ENCODE measurements around the gene SCFD2. TPM values are rescaled to one million over a fixed set of nuclear protein-coding genes. Genes with fewer than 3 reads are reported as not detected.

The SCFD2 gene
- polyA plus RNA-seq, 1 donor from 2014 or later = 5.0 TPM

- no peak for TF ChIP-seq EZH2 (IDR thresholded peaks at IDR 0.05; ENCODE audit: borderline replicate concordance, insufficient read depth, low read length, poor library complexity, severe bottlenecking)
- no peak for TF ChIP-seq RAD21 (conservative IDR thresholded peaks at IDR 0.05)
- Histone ChIP-seq H4K20me1 (ENCODE audit: insufficient read depth) (no peaks in the 10 kb centered on the region), H3K4me2 (ENCODE audit: low read length) (no peak overlapping the region), H2AFZ (ENCODE audit: low read depth, low read length) (no peak overlapping the region), H3K36me3 (ENCODE audit: insufficient read depth, low read length) (no peaks in the 10 kb centered on the region), H3F3A (ENCODE audit: insufficient read depth, low read length, poor library complexity, severe bottlenecking) (no peaks in the 10 kb centered on the region), H3K9me3 (ENCODE audit: low read length) (no peaks in the 10 kb centered on the region), H3K27ac (ENCODE audit: low read length) (no peak overlapping the region), H3K79me2 (replicated peaks; ENCODE audit: insufficient read depth, low read length) (no peaks in the 10 kb centered on the region), H3K9ac (ENCODE audit: low read length) (no peak overlapping the region), H3K27me3 (ENCODE audit: insufficient read depth, low read depth, low read length) (no peaks in the 10 kb centered on the region), H3K9me2 (ENCODE audit: insufficient read depth, low read length) (no peaks in the 10 kb centered on the region), H3K4me3 (ENCODE audit: low read length) (no peak overlapping the region)
Observed at GRCh38 chr4:52824270-52824602, 541.6 kb downstream of the SCFD2 start.

DNA sequence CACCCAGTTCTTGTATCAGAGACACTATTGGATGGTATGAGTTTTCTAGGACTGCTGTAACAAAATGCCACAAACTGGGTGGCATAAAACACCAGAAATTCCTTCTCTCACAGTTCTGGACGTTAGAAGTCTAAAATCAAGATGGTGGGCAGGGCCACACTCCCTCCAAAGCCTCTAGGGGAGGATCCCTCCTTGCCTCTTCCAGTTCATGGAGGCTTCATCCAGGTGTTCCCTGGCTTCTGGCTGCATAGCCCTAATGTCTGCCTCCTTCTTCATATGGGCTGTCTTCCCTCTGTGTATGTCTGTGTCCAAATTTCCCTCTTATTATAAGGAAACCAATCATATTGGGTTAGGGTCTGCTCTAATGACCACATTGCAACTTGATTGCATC is 542.2 kb downstream of the SCFD2 start:
- Histone ChIP-seq H3K9me3 (ENCODE audit: low read length) (no peaks in the 10 kb centered on the region), H3K36me3 (ENCODE audit: insufficient read depth, low read length) (no peaks in the 10 kb centered on the region), H2AFZ (ENCODE audit: low read depth, low read length) (no peak overlapping the region), H3K4me3 (ENCODE audit: low read length) (no peak overlapping the region), H3K79me2 (replicated peaks; ENCODE audit: insufficient read depth, low read length) (no peaks in the 10 kb centered on the region), H3K4me2 (ENCODE audit: low read length) (no peak overlapping the region), H4K20me1 (ENCODE audit: insufficient read depth) (no peaks in the 10 kb centered on the region), H3K27me3 (ENCODE audit: insufficient read depth, low read depth, low read length) (no peaks in the 10 kb centered on the region), H3F3A (ENCODE audit: insufficient read depth, low read length, poor library complexity, severe bottlenecking) (no peaks in the 10 kb centered on the region), H3K27ac (ENCODE audit: low read length) (no peak overlapping the region), H3K9me2 (ENCODE audit: insufficient read depth, low read length) (no peaks in the 10 kb centered on the region), H3K9ac (ENCODE audit: low read length) (no peak overlapping the region)
- TF ChIP-seq, protein P1, sequence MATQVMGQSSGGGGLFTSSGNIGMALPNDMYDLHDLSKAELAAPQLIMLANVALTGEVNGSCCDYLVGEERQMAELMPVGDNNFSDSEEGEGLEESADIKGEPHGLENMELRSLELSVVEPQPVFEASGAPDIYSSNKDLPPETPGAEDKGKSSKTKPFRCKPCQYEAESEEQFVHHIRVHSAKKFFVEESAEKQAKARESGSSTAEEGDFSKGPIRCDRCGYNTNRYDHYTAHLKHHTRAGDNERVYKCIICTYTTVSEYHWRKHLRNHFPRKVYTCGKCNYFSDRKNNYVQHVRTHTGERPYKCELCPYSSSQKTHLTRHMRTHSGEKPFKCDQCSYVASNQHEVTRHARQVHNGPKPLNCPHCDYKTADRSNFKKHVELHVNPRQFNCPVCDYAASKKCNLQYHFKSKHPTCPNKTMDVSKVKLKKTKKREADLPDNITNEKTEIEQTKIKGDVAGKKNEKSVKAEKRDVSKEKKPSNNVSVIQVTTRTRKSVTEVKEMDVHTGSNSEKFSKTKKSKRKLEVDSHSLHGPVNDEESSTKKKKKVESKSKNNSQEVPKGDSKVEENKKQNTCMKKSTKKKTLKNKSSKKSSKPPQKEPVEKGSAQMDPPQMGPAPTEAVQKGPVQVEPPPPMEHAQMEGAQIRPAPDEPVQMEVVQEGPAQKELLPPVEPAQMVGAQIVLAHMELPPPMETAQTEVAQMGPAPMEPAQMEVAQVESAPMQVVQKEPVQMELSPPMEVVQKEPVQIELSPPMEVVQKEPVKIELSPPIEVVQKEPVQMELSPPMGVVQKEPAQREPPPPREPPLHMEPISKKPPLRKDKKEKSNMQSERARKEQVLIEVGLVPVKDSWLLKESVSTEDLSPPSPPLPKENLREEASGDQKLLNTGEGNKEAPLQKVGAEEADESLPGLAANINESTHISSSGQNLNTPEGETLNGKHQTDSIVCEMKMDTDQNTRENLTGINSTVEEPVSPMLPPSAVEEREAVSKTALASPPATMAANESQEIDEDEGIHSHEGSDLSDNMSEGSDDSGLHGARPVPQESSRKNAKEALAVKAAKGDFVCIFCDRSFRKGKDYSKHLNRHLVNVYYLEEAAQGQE (IDR thresholded peaks at IDR 0.05; ENCODE audit: borderline replicate concordance) = no peak
- TF ChIP-seq RAD21 (conservative IDR thresholded peaks at IDR 0.05) (no peak), MXI1 (conservative IDR thresholded peaks at IDR 0.05; ENCODE audit: poor library complexity, severe bottlenecking) (no peak), SMC3 (conservative IDR thresholded peaks at IDR 0.05; ENCODE audit: poor library complexity) (no peak), TAF1 (IDR thresholded peaks at IDR 0.05; ENCODE audit: low read depth) (no peak), EZH2 (IDR thresholded peaks at IDR 0.05; ENCODE audit: borderline replicate concordance, insufficient read depth, low read length, poor library complexity, severe bottlenecking) (no peak), CTCF (IDR thresholded peaks at IDR 0.05; ENCODE audit: poor library complexity, severe bottlenecking) (no peak), EP300 (conservative IDR thresholded peaks at IDR 0.05; ENCODE audit: poor library complexity, severe bottlenecking) (no peak), POLR2AphosphoS5 (IDR thresholded peaks at IDR 0.05) (no peak)

Small RNAs within 50 kb of the gene (small RNA-seq; reads per million reads assigned to genes)
- gene RNU6-310P = 0 reads per million in 3 experiments

Other genes starting within 250 kb of the SCFD2 start
- 89.0 and 94.5 TPM in 2 replicates for gene FIP1L1, start 11.6 kb upstream of the SCFD2 start, polyA plus RNA-seq
- gene LNX1, start 225.4 kb upstream of the SCFD2 start, polyA plus RNA-seq = 3.4 and 8.8 TPM in 2 replicates